NT2/D1 (cell line): ENCODE data around the gene AGBL5.

ENCODE experiments used
- SUZ12 ChIP-seq: IDR thresholded peaks from 2 replicates; pipeline ENCODE4 v1.6.1; 2011; ENCODE audit not compliant: insufficient read length, insufficient read depth; ENCODE audit errors: extremely low read depth
- YY1 ChIP-seq: IDR thresholded peaks from 2 replicates; pipeline ENCODE4 v1.6.1; 2011; ENCODE audit not compliant: insufficient read length, insufficient read depth
- ZNF274 ChIP-seq: IDR thresholded peaks from 2 replicates; pipeline ENCODE4 v1.6.1; 2011; ENCODE audit warnings: mild to moderate bottlenecking, low read depth, low read length

- TF ChIP-seq ZNF274 (no peak), SUZ12 (no peak), YY1 (no peak)
Measured at GRCh38 chr2:27006602-27007415, 44.7 kb upstream of the AGBL5 start.
